Measurements from ENCODE around the gene MAN1C1.
A peak's percentile ranks its signal among the peaks of the same experiment; 100 is the strongest.

MAN1C1 gene

DNA sequence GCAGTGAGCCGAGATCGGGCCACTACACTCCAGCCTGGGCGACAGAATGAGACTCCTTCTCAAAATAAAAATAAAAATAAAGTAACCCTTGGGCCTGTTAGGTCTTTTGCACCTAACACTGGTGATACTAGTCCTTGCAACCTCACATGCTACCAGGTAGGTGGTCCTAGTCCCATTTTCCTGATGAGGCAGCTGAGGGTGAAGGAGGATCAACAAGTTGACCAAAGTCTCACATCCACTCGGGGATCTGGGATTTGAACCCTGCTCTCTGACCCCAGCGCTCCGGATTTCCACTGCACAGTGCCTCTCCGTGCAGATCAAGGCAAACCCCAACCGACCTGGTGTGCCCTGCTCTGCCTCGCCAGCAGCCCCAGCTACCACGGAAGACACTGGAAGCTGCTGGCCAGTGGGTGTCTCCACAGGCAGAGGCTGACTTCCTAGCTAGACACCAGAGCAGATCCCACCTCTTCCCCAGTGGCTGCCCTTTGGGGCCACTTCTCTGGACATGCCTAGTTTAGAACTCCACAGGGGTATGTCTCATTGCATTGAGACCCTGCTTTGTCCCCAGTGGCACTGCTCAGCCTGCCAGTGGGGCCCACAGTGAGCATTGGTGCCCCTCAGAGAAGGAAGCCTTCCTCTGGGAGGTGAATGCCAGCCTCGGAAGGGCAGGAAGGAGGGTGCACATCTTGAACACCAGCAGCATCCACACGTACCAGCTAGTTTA, 45.6 kb upstream of the MAN1C1 start:
- ChIA-PET POLR2A (ENCODE audit: low non-redundant PET) (no interaction called here), CTCF (no interaction called here)
- H3K27ac ChIP-seq, result no peak overlapping the region
- DNase-seq (ENCODE audit: low spot score), result no peak
- TF ChIP-seq, protein P1, sequence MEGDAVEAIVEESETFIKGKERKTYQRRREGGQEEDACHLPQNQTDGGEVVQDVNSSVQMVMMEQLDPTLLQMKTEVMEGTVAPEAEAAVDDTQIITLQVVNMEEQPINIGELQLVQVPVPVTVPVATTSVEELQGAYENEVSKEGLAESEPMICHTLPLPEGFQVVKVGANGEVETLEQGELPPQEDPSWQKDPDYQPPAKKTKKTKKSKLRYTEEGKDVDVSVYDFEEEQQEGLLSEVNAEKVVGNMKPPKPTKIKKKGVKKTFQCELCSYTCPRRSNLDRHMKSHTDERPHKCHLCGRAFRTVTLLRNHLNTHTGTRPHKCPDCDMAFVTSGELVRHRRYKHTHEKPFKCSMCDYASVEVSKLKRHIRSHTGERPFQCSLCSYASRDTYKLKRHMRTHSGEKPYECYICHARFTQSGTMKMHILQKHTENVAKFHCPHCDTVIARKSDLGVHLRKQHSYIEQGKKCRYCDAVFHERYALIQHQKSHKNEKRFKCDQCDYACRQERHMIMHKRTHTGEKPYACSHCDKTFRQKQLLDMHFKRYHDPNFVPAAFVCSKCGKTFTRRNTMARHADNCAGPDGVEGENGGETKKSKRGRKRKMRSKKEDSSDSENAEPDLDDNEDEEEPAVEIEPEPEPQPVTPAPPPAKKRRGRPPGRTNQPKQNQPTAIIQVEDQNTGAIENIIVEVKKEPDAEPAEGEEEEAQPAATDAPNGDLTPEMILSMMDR (conservative IDR thresholded peaks at IDR 0.05; ENCODE audit: low read depth), result no peak

DNA sequence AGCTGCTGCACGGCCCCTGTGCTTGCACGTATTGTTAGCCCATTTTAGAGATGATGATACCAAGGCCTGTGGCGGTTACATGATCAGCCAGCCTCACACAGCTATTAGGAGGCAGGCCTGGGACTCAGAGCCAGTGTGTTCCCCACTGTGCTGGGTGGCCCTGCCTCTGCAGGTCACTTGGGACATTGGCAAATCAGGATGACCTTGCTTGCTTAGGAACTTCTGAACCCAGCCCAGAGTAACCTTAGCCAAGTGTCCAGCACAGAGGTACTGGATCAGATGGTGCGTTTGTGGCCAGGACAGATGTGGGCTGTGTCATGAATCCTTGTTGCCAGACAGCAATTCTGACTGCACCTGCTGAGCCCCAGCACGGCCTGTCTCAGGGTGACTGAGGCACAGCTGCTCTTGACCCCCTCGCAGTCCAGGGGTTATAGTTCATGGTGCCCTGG, 45.0 kb upstream of the MAN1C1 start:
- no peak overlapping the region for H3K27ac ChIP-seq
- TF ChIP-seq, protein P1 (conservative IDR thresholded peaks at IDR 0.05; ENCODE audit: low read depth), result no peak
- POLR2A ChIA-PET (ENCODE audit: low non-redundant PET), result no interaction called here
- CTCF ChIA-PET, result interaction anchor here (0.6 to 1.0 kb wide), 3 partner anchors 17 to 51 kb away, joined by 3 to 6 read pairs (median 3); no protein-coding TSS in a partner anchor
- no peak for DNase-seq (ENCODE audit: low spot score)

DNA sequence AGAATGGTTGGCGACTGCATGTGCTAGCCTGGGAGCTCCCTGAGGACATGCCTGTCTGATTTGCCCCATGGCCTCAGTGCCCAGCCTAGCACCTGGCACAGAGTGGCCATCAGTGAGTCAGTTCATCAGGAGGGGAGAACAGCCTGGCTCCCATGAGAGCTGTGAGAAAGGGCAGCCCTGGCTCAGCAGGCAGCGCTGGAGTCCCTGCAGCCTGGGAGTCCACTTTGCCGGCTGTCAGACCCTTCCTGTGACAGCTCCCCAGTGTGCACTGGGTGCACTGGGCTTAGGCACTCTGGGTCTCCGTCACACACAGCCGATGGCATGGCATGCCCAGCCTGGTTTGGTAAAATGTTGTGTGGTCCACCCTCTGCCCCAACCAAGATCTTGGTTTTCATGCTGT, 44.5 kb upstream of the MAN1C1 start:
- TF ChIP-seq, protein P1 (conservative IDR thresholded peaks at IDR 0.05; ENCODE audit: low read depth), result no peak
- DNase-seq (ENCODE audit: low spot score), result no peak
- ChIA-PET CTCF (interaction anchor here (0.6 to 1.0 kb wide), 8 partner anchors 11 to 256 kb away, joined by 3 to 6 read pairs (median 3); no protein-coding TSS in a partner anchor), POLR2A (ENCODE audit: low non-redundant PET) (no interaction called here)
- H3K27ac ChIP-seq, result no peak overlapping the region

DNA sequence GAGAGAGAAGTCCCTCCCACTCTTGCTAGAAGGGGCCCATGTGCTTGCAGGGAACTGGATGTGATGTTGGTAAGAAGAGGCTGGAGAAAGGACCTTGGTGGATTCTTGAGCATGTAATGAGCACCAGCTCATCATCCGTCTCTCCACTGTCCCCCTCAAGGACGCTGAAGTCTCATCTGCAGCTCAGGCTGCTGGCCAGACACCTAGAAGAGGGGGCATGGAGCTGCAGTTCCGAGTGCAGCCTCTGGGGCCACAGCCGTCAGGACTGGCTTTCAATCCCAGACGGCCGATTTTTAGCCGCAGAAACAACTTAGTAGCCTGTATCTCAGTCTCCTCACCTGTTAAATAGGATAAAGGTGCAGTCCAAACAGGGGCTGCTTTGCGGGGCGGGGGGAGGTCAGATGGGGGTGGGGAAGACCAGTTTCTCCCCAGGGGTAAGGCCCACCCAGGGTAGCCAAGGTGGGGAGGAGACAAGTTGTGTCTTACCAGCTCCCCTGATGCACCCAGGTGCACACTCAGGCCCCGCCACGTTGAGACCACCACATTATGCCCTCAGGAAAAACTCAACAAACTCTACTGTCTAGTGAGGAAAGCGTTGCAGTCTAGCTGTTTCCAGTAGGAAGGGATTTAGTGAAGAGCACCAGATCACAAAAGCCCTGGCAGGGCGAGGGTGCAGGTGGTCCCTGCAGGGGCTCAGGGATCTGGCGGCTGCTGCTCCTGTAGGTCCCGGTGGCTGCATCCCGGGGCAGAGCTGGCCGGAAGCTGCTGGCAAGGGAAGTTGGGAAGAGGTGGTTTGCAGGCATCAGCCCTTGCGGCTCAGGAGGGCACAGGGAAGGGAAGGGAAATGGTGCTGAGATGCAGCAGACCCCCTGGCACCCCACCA, 43.6 kb upstream of the MAN1C1 start:
- peak overlapping the region; percentile 42 for H3K27ac ChIP-seq
- peak; percentile 57 for DNase-seq (ENCODE audit: low spot score)
- TF ChIP-seq, protein P1 (conservative IDR thresholded peaks at IDR 0.05; ENCODE audit: low read depth), result peak; percentile 68
- ChIA-PET POLR2A (ENCODE audit: low non-redundant PET) (interaction anchor here (0.7 kb wide), 1 partner anchor 14 kb away, joined by 3 read pairs; no protein-coding TSS in a partner anchor), CTCF (interaction anchor here (0.5 to 1.3 kb wide), 13 partner anchors 9 to 337 kb away, joined by 3 to 7 read pairs (median 3); no protein-coding TSS in a partner anchor)

DNA sequence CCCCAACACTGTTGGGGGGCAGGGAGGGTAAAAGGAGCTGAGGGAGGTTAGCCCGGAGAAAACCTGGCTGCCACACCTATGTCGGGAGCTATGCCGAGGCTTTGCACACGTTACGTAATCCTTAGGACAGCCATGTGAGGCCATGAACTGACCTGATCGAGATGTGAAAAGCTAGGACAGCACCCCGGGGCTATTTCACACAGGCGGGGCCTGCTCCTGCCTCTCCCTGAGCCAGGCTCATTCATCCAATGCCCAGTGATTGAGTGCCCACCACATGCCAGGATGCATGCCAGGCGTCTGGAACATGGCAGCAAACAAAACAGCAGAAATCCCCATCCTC, 43.0 kb upstream of the MAN1C1 start:
- ChIA-PET CTCF (interaction anchor here (0.5 to 1.3 kb wide), 7 partner anchors 8 to 336 kb away, joined by 3 to 7 read pairs (median 3); no protein-coding TSS in a partner anchor), POLR2A (ENCODE audit: low non-redundant PET) (no interaction called here)
- TF ChIP-seq, protein P1 (conservative IDR thresholded peaks at IDR 0.05; ENCODE audit: low read depth), result no peak
- peak; percentile 48 for DNase-seq (ENCODE audit: low spot score)
- H3K27ac ChIP-seq, result peak overlapping the region; percentile 42

DNA sequence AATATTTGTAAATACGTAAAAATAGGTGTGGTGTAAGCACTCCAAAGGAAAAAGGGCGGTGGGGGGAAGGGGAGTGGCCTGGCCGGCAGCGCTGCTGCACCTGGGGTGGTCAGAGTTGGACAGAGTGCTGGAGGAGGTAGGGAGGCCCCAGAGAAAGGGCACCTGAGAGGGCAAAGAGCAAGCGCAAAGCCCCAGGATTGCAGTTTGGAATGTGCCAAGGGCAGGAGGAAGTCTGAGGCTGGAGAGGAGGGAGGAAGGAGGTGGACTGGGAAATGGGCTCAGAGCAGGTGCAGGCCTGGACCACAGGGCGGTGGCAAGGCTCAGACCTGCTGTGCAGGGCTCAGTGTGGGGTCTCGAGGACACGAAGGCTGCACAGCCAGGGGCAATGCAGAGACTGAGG, 42.6 kb upstream of the MAN1C1 start:
- CTCF ChIA-PET, result interaction anchor here (0.6 to 1.3 kb wide), 4 partner anchors 8 to 35 kb away, joined by 3 to 5 read pairs (median 4); no protein-coding TSS in a partner anchor
- TF ChIP-seq, protein P1 (conservative IDR thresholded peaks at IDR 0.05; ENCODE audit: low read depth), result no peak
- H3K27ac ChIP-seq, result peak overlapping the region; percentile 42
- POLR2A ChIA-PET (ENCODE audit: low non-redundant PET), result no interaction called here
- no peak for DNase-seq (ENCODE audit: low spot score)

All from RWPE1 (cell line).